Right lobe of liver (tissue), 6 donors: Measurements from ENCODE around the gene GCLC. TPM values are rescaled to one million over a fixed set of nuclear protein-coding genes. Genes with fewer than 3 reads are reported as not detected.

Source experiments
- ATAC-seq, 4 donors: fragments of 200-7000 bp; cut with Tn5 transposase; one replicate each; pipeline ENCODE4 v1.9.1; 2020; ENCODE audit warnings: mild to moderate bottlenecking in 4 of 4, moderate library complexity in 4 of 4
- DNase-seq, 3 donors: peaks; one replicate each; pipeline ENCODE4 v3.0.0-alpha.2; 2020
- H3K27ac ChIP-seq, 3 donors: fragments of 200-600 bp; one replicate each; pipeline ENCODE4 v1.8.0; 2022
- H3K27me3 ChIP-seq, 2 donors: fragments of 200-600 bp; one replicate each; pipeline ENCODE4 v1.8.0; 2022
- H3K36me3 ChIP-seq, 4 donors: fragments of 200-600 bp; sonication (generic) in 1 of 4; one replicate each; pipeline versions ENCODE4 v1.5.1 to v1.8.0; 2017 to 2022; ENCODE audit warnings: control low read depth in 1 of 4
- H3K4me1 ChIP-seq, 4 donors: fragments of 200-600 bp; sonication (generic) in 1 of 4; one replicate each; pipeline versions ENCODE4 v1.5.1 to v1.8.0; 2017 to 2022; ENCODE audit warnings: control low read depth in 1 of 4
- H3K4me3 ChIP-seq, 3 donors: fragments of 200-600 bp; one replicate each; pipeline ENCODE4 v1.8.0; 2022
- H3K9me3 ChIP-seq, 4 donors: fragments of 200-600 bp; sonication (generic) in 1 of 4; one replicate each; pipeline versions ENCODE4 v1.5.1 to v1.8.0; 2017 to 2022; ENCODE audit warnings: control low read depth in 1 of 4
- POLR2A ChIP-seq: fragments of 450-650 bp; IDR thresholded peaks from one replicate; pipeline ENCODE4 v1.6.1; 2017; ENCODE audit warnings: antibody characterized with exemption, mild to moderate bottlenecking
- WGBS: methylation state at CpG from one replicate; pipeline ENCODE4 v1.1.6; 2018; ENCODE audit warnings: low coverage, low lambda C conversion rate; ENCODE audit not compliant: insufficient coverage; ENCODE audit errors: missing lambda C conversion rate; 5-methylcytosine and 5-hydroxymethylcytosine counted together
- intact Hi-C, 2 donors: fragments of 100-400 bp; cut with DNase I; formaldehyde crosslinking; loops; one replicate each; pipeline versions ENCODE4 v1.11.2 to v1.14.1; 2022
- total RNA-seq, 6 experiments: library from RNA; depleted of rRNA in 2 of 6; stranded (reverse); fragments of >200 nt in 2 of 6; fragmentation: NEBNext Ultra II Directional in 3 of 6; extraction: Animal tissue kit (Norgen Biotek cat#: 25700) in 3 of 6; gene quantifications; one replicate each; pipeline versions ENCODE4 v1.1.0 to v1.2.4, GENCODE V29; 2016 to 2023
- TF ChIP-seq, protein P1 (sequence below), 4 donors: fragments of 200-600 bp in 3 of 4; fragments of 450-650 bp in 1 of 4; IDR thresholded peaks; one replicate each; pipeline versions ENCODE4 v1.5.1 to v1.8.0; 2016 to 2022; ENCODE audit warnings: antibody characterized with exemption in 4 of 4, mild to moderate bottlenecking in 2 of 4
- donor health status: DM: no; HTN: yes; CAD: no.
- donor health status: DM: no; HTN: no; CAD: no.
- donor health status: DM: no; HTN: no; CAD: no.
- donor health status: DM: no; HTN: yes; CAD: no.
- donor health status: DM: no; HTN: yes; CAD: no.

GCLC gene
- total RNA-seq, 6 experiments from 2014 or later, result 56.8 to 140 (median 103) TPM

GRCh38 chr6:53451165-53451564, 93.7 kb downstream of the GCLC start:
- H3K9me3 ChIP-seq, result no peaks in the 10 kb centered on the region
- no peak overlapping the region for H3K4me3 ChIP-seq
- no peaks in the 10 kb centered on the region for H3K27me3 ChIP-seq
- no peak for ATAC-seq
- intact Hi-C loops, result no loop called here
- DNase-seq, result no peak
- 83% methylated on average over 3 of the region's 3 CpGs for WGBS
- no peaks in the 10 kb centered on the region for H3K4me1 ChIP-seq
- TF ChIP-seq, protein P1, sequence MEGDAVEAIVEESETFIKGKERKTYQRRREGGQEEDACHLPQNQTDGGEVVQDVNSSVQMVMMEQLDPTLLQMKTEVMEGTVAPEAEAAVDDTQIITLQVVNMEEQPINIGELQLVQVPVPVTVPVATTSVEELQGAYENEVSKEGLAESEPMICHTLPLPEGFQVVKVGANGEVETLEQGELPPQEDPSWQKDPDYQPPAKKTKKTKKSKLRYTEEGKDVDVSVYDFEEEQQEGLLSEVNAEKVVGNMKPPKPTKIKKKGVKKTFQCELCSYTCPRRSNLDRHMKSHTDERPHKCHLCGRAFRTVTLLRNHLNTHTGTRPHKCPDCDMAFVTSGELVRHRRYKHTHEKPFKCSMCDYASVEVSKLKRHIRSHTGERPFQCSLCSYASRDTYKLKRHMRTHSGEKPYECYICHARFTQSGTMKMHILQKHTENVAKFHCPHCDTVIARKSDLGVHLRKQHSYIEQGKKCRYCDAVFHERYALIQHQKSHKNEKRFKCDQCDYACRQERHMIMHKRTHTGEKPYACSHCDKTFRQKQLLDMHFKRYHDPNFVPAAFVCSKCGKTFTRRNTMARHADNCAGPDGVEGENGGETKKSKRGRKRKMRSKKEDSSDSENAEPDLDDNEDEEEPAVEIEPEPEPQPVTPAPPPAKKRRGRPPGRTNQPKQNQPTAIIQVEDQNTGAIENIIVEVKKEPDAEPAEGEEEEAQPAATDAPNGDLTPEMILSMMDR (IDR thresholded peaks at IDR 0.05), result no peak
- TF ChIP-seq POLR2A, result no peak
- no peaks in the 10 kb centered on the region for H3K36me3 ChIP-seq
- no peak overlapping the region for H3K27ac ChIP-seq

GRCh38 chr6:53447865-53448264, 97.0 kb downstream of the GCLC start:
- TF ChIP-seq, protein P1 (IDR thresholded peaks at IDR 0.05), result no peak
- no peak for TF ChIP-seq POLR2A
- H3K27me3 ChIP-seq, result no peaks in the 10 kb centered on the region
- WGBS, result 62% methylated on average over 2 of the region's 2 CpGs
- H3K27ac ChIP-seq, result no peak overlapping the region
- no peak overlapping the region for H3K4me3 ChIP-seq
- no peaks in the 10 kb centered on the region for H3K9me3 ChIP-seq
- no peak for DNase-seq
- H3K4me1 ChIP-seq, result no peaks in the 10 kb centered on the region
- ATAC-seq, result no peak
- intact Hi-C loops, result no loop called here
- no peaks in the 10 kb centered on the region for H3K36me3 ChIP-seq

Other genes starting within 250 kb of the GCLC start
- gene ELOVL5, start 196.2 kb downstream of the GCLC start, total RNA-seq, result 100 to 1,000 TPM in 1 of 6 experiments, 10 to 100 TPM in 5; 48.5 to 117 (median 55.7) TPM
- gene KLHL31, start 120.7 kb upstream of the GCLC start, total RNA-seq, result under 1 TPM; 0.12 to 0.53 (median 0.23) TPM
- 1 to 10 TPM in 4 of 6 experiments, under 1 TPM in 2; 0.46 to 3.2 (median 1.4) TPM for gene LRRC1, start 249.9 kb upstream of the GCLC start, total RNA-seq